Measurements from ENCODE around the gene PANK4. TPM values are rescaled to one million over a fixed set of nuclear protein-coding genes. Genes with fewer than 3 reads are reported as not detected.

PANK4 gene
- total and polyA plus RNA-seq, 4 donors, result 6.2 to 26.8 (median 12.6) TPM

DNA sequence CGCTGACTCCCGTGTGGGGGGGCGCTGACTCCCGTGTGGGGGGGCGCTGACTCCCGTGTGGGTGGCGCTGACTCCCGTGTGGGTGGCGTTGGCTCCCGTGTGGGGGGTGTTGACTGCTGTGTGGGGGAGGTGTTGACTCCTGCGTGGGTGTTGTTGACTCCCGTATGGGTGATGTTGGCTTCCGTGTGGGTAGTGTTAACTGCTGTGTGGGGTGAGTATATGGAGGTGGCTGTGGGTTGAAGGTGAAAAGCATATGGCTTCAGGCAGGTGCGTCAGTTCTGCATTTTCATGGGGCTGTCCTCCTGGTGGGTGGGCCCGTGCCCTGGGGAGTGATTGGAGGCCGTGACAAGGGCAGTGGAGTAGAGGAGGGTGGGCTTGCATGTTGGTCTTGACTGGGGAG, 42.4 kb downstream of the PANK4 start:
- H3K9ac ChIP-seq (ENCODE audit: low read depth in 1 of 2, low read length in 2 of 2), result no peak overlapping the region
- DNase-seq (ENCODE audit: low spot score), result no peak
- peaks cover 0 to 8% (median 1%) of the 10 kb centered on the region in 4 donors for H3K9me3 ChIP-seq (ENCODE audit: control insufficient read depth in 4 of 4, low read length in 3 of 4)
- H3K27me3 ChIP-seq (ENCODE audit: control insufficient read depth in 4 of 4, insufficient read depth in 4 of 4, low read length in 3 of 4), result no peaks in the 10 kb centered on the region
- H3K4me3 ChIP-seq (ENCODE audit: low read depth in 1 of 3, low read length in 3 of 3), result no peak overlapping the region
- H3K27ac ChIP-seq (ENCODE audit: low read depth in 1 of 2, low read length in 2 of 2), result no peak overlapping the region
- 78% methylated on average over 16 of the region's 16 CpGs for WGBS
- no peaks in the 10 kb centered on the region for H3K4me1 ChIP-seq (ENCODE audit: control insufficient read depth in 4 of 4, insufficient read depth in 4 of 4, low read length in 3 of 4)
- TF ChIP-seq YY1 (IDR thresholded peaks at IDR 0.05), result no peak
- no peak for TF ChIP-seq JUND (IDR thresholded peaks at IDR 0.05)
- TF ChIP-seq HNF4A (conservative IDR thresholded peaks at IDR 0.05), result no peak
- TF ChIP-seq CTCF (IDR thresholded peaks at IDR 0.05; ENCODE audit: low read depth, low read length, missing input control), result no peak
- TF ChIP-seq ZBTB33 (IDR thresholded peaks at IDR 0.05), result no peak
- TF ChIP-seq FOXA2 (IDR thresholded peaks at IDR 0.05), result no peak
- TF ChIP-seq GABPA (IDR thresholded peaks at IDR 0.05 in 1 of 2, conservative IDR thresholded peaks at IDR 0.05 in 1 of 2), result no peak
- no peak for TF ChIP-seq REST (IDR thresholded peaks at IDR 0.05)
- no peak for TF ChIP-seq HNF4G (IDR thresholded peaks at IDR 0.05)
- no peak for TF ChIP-seq EGR1 (IDR thresholded peaks at IDR 0.05; ENCODE audit: low read depth in 2 of 2)
- TF ChIP-seq RXRA (IDR thresholded peaks at IDR 0.05), result no peak
- TF ChIP-seq, protein P1, sequence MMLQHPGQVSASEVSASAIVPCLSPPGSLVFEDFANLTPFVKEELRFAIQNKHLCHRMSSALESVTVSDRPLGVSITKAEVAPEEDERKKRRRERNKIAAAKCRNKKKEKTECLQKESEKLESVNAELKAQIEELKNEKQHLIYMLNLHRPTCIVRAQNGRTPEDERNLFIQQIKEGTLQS (IDR thresholded peaks at IDR 0.05), result no peak
- TF ChIP-seq RAD21 (IDR thresholded peaks at IDR 0.05), result no peak
- TF ChIP-seq, protein P2, sequence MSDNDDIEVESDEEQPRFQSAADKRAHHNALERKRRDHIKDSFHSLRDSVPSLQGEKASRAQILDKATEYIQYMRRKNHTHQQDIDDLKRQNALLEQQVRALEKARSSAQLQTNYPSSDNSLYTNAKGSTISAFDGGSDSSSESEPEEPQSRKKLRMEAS (IDR thresholded peaks at IDR 0.05), result no peak
- no peaks in the 10 kb centered on the region for H3K36me3 ChIP-seq (ENCODE audit: control insufficient read depth in 4 of 4, insufficient read depth in 3 of 4, low read depth in 1 of 4, low read length in 3 of 4)

DNA sequence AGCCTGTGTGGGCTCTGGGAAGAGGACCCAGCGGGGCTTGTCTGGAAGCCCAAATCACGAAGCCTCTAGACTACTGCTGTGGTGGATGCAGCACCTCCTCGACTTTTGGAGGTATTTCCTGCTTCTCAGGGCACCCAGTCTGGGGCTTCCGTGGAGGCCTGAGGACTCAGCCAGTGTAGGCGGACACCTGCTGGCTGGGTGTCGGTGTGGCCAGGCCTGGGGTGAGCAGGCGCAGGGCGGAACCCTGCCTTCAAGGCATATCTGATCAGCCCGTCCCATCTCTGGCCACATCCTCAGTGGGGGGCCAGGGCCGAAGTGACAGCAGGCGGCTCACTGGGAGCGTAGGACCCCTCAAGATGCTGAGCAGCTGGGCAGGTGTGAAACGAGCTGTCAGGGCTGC, 43.4 kb downstream of the PANK4 start:
- no peaks in the 10 kb centered on the region for H3K36me3 ChIP-seq (ENCODE audit: control insufficient read depth in 4 of 4, insufficient read depth in 3 of 4, low read depth in 1 of 4, low read length in 3 of 4)
- TF ChIP-seq TAF1 (conservative IDR thresholded peaks at IDR 0.05) (no peak), FOXA2 (IDR thresholded peaks at IDR 0.05) (no peak), JUND (IDR thresholded peaks at IDR 0.05) (no peak), ZBTB33 (IDR thresholded peaks at IDR 0.05) (no peak), RAD21 (IDR thresholded peaks at IDR 0.05) (no peak), NR2F2 (IDR thresholded peaks at IDR 0.05) (no peak)
- TF ChIP-seq, protein P1 (IDR thresholded peaks at IDR 0.05), result no peak
- H3K27me3 ChIP-seq (ENCODE audit: control insufficient read depth in 4 of 4, insufficient read depth in 4 of 4, low read length in 3 of 4), result no peaks in the 10 kb centered on the region
- WGBS, result 89% methylated on average over 13 of the region's 13 CpGs
- no peak for DNase-seq (ENCODE audit: low spot score)
- H3K9me3 ChIP-seq (ENCODE audit: control insufficient read depth in 4 of 4, low read length in 3 of 4), result peaks cover 0 to 1% (median under 1%) of the 10 kb centered on the region in 4 donors
- no peak overlapping the region for H3K9ac ChIP-seq (ENCODE audit: low read depth in 1 of 2, low read length in 2 of 2)
- H3K27ac ChIP-seq (ENCODE audit: low read depth in 1 of 2, low read length in 2 of 2), result no peak overlapping the region
- peaks cover 0 to 5% (median 5%) of the 10 kb centered on the region in 4 donors for H3K4me1 ChIP-seq (ENCODE audit: control insufficient read depth in 4 of 4, insufficient read depth in 4 of 4, low read length in 3 of 4)
- no peak overlapping the region for H3K4me3 ChIP-seq (ENCODE audit: low read depth in 1 of 3, low read length in 3 of 3)

Data from liver (tissue), 9 donors.